CD1c-positive myeloid dendritic cell (primary cell): ENCODE results near the gene ANKRD36.
"Not testable (repeated sequence)": the region's sequence is repeated elsewhere in the genome, so short reads cannot be mapped to it uniquely, and the experiment has no call there.

ENCODE experiments used
- DNase-seq: peaks from one replicate; pipeline ENCODE4 v3.0.0-alpha.2; 2016; ENCODE audit errors: extremely low spot score

Gene ANKRD36

GRCh38 chr2:97285187-97285586 is 172.2 kb downstream of the ANKRD36 start:
- not testable (repeated sequence) for DNase-seq

- not testable (repeated sequence) for DNase-seq
These were observed 180.7 kb downstream of the ANKRD36 start for GRCh38 chr2:97293687-97294086.
